ENCODE results near the gene TXLNB. TPM values are rescaled to one million over a fixed set of nuclear protein-coding genes. Genes with fewer than 3 reads are reported as not detected.
A peak's percentile ranks its signal among the peaks of the same experiment; 100 is the strongest.

The TXLNB gene
- total RNA-seq, 2 donors from 2014 or later: 0.22 to 0.29 TPM

DNA sequence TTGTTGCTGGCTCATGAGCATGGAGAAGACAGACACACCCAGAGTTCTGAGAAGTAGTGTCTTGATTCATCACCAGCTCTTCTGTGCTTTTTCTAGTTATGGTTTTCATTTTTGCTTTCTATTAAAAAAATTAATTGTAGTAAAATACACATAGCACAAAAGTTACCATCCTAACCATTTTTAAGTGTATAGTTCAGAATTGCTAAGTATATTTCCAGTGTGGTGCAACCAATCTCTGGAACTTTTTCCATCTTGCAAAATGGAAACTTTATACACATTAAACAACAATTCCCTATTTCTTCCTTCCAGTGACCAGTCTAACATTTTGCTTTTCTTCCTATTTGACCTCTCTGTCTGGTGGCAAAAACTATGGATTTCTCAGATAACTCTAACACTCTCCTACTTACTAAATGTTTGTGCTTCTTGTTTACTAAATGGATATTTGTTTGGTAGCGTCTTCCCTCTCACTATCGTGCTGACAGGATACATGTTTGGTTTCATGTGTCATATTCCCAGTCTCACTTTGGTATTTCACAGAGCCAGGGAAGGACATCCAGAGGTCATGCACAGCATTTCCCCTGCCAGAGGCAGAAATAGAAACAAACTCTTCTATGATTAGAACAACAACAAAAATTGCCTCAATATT is 40.6 kb downstream of the TXLNB start:
- Histone ChIP-seq H3K36me3 (no peaks in the 10 kb centered on the region), H3K9ac (ENCODE audit: low read depth in 2 of 2, low read length in 2 of 2) (no peak overlapping the region), H3K4me3 (no peak overlapping the region), H3K9me3 (no peaks in the 10 kb centered on the region), H3K27me3 (no peaks in the 10 kb centered on the region), H3K27ac (no peak overlapping the region), H3K4me1 (no peaks in the 10 kb centered on the region)
- TF ChIP-seq, protein P1, sequence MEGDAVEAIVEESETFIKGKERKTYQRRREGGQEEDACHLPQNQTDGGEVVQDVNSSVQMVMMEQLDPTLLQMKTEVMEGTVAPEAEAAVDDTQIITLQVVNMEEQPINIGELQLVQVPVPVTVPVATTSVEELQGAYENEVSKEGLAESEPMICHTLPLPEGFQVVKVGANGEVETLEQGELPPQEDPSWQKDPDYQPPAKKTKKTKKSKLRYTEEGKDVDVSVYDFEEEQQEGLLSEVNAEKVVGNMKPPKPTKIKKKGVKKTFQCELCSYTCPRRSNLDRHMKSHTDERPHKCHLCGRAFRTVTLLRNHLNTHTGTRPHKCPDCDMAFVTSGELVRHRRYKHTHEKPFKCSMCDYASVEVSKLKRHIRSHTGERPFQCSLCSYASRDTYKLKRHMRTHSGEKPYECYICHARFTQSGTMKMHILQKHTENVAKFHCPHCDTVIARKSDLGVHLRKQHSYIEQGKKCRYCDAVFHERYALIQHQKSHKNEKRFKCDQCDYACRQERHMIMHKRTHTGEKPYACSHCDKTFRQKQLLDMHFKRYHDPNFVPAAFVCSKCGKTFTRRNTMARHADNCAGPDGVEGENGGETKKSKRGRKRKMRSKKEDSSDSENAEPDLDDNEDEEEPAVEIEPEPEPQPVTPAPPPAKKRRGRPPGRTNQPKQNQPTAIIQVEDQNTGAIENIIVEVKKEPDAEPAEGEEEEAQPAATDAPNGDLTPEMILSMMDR (IDR thresholded peaks at IDR 0.05): no peak
- no peak for DNase-seq
- intact Hi-C loops (cut with DNase I): no loop called here

DNA sequence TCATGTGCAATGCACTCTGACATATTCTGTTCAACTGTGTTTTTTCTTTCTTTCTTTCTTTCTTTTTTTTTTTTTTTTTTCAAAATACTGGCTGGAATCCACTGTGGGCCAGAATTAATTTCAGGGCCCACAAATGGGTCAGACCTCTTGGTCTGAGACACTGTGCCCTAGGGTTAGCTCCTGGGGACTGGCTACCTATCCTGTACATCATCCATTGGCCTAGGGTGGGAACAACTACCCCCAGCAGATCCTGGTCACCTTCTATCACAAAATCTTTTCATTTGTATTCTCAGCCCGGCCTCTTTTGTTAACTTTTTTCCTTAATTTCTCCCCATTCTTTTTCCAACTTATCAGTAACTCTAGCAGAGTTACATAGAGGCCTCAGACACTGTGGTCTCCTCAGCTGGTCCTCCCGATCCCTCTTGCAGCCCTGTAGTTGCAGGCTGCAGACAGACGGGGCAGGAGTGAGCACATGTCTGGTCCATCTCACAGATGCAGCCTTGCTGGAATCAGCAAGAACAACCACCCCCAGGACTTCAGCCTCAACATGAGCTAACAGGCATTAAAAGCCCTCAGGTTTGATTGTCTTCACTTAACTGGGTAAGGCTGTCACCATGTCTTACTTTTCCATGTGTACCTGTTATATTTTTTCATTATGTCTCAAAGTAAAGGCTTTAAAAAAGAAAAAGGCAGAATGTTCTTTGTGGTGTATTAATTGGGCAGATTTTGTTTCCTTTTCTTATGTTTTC is 41.3 kb downstream of the TXLNB start:
- H3K9ac ChIP-seq (ENCODE audit: low read depth in 2 of 2, low read length in 2 of 2): no peak overlapping the region
- H3K36me3 ChIP-seq: no peaks in the 10 kb centered on the region
- intact Hi-C loops (cut with DNase I): no loop called here
- no peaks in the 10 kb centered on the region for H3K27me3 ChIP-seq
- TF ChIP-seq, protein P1 (IDR thresholded peaks at IDR 0.05): peak; percentile 68
- H3K4me3 ChIP-seq: no peak overlapping the region
- H3K4me1 ChIP-seq: no peaks in the 10 kb centered on the region
- H3K27ac ChIP-seq: no peak overlapping the region
- peak; percentile 57 for DNase-seq
- H3K9me3 ChIP-seq: no peaks in the 10 kb centered on the region

DNA sequence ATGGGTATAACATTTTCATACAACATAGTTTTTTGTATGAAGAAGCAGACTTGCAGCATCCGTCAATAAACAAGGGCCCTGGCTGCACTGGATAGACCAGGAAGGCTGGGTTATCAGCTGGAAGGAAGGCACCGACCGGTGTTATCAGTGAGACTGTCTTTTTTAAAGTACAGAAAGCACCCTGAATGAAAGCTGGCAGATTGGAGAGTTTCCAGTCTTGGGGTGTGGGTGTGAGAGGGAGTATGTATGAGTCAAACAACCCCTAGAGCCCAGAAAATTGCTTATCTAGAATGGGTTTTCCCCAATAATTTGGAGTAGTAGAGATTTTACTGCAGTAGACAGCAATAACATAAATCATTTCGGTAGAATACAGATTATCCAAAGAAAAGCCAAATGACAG is 42.4 kb downstream of the TXLNB start:
- TF ChIP-seq, protein P1 (IDR thresholded peaks at IDR 0.05): no peak

DNA sequence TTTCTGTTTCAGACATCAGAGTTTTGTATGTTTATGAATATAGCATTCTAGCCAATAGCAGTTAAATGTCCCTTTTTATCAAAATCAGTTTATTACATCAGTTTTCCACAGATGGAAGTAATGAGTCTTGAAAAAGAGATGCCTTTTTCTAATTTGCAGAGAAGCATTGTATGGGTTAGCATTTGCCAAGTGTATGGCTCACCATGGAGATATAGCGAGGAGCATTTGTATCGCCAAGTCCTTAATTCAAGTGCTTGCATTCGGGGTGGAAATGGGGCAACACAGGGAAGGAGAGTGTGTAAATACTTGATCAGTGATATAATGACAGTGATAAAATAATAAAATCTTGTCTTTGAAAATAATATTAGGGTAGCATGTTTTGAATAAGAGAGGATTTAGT is 42.9 kb downstream of the TXLNB start:
- H3K4me1 ChIP-seq: no peaks in the 10 kb centered on the region
- H3K36me3 ChIP-seq: no peaks in the 10 kb centered on the region
- H3K4me3 ChIP-seq: no peak overlapping the region
- intact Hi-C loops (cut with DNase I): no loop called here
- H3K9me3 ChIP-seq: no peaks in the 10 kb centered on the region
- H3K27ac ChIP-seq: no peak overlapping the region
- no peak for DNase-seq
- TF ChIP-seq, protein P1 (IDR thresholded peaks at IDR 0.05): no peak
- H3K27me3 ChIP-seq: no peaks in the 10 kb centered on the region
- H3K9ac ChIP-seq (ENCODE audit: low read depth in 2 of 2, low read length in 2 of 2): no peak overlapping the region

More for the DNA sequence above, 42.4 kb downstream of the TXLNB start:
- no peaks in the 10 kb centered on the region for H3K27me3 ChIP-seq
- H3K36me3 ChIP-seq: no peaks in the 10 kb centered on the region
- H3K4me3 ChIP-seq: no peak overlapping the region
- no peak overlapping the region for H3K9ac ChIP-seq (ENCODE audit: low read depth in 2 of 2, low read length in 2 of 2)
- no peak overlapping the region for H3K27ac ChIP-seq
- no peaks in the 10 kb centered on the region for H3K4me1 ChIP-seq
- intact Hi-C loops (cut with DNase I): no loop called here
- no peak for DNase-seq
- no peaks in the 10 kb centered on the region for H3K9me3 ChIP-seq

DNA sequence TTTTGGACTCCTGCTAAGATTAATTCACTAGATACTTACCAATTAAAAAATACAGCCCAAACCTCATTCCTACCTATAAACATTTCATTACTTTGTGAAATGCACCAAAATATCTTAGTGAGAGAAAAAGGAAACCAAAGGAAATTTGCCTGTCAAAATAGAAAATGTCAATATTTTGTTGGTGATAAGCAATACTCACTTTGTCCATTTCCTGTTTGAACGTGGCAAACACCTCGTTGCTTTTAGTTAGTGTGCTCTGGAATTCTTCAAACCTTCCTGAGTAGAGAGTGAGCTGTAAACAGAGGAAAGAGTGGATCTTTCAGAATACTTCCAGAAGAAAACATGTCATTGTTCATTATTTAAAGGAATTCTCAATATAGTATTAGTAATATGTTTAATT is 44.2 kb downstream of the TXLNB start:
- TF ChIP-seq, protein P1 (IDR thresholded peaks at IDR 0.05): no peak
- no peaks in the 10 kb centered on the region for H3K4me1 ChIP-seq
- intact Hi-C loops (cut with DNase I): no loop called here
- no peak for DNase-seq
- no peaks in the 10 kb centered on the region for H3K9me3 ChIP-seq
- H3K27me3 ChIP-seq: no peaks in the 10 kb centered on the region
- no peak overlapping the region for H3K4me3 ChIP-seq
- H3K27ac ChIP-seq: no peak overlapping the region
- no peak overlapping the region for H3K9ac ChIP-seq (ENCODE audit: low read depth in 2 of 2, low read length in 2 of 2)
- H3K36me3 ChIP-seq: no peaks in the 10 kb centered on the region

Data from colonic mucosa (tissue), 4 donors.